Bronchial epithelial cell (primary cell): ENCODE measurements around the gene PHF2. TPM values are rescaled to one million over a fixed set of nuclear protein-coding genes. Genes with fewer than 3 reads are reported as not detected.

Experiments
- DNase-seq: peaks from one replicate; pipeline ENCODE4 v3.0.0-alpha.2; 2010; ENCODE audit warnings: low read depth
- FAIRE-seq: peaks from 2 replicates; lab custom pipeline; 2011; peaks lifted over from hg19 to GRCh38; lab: Jason Lieb, UNC
- H3K27me3 ChIP-seq: 2 replicates; pipeline ENCODE4 v1.5.1; 2011; ENCODE audit warnings: low read length; ENCODE audit not compliant: control insufficient read depth, insufficient read depth
- H3K36me3 ChIP-seq: 2 replicates; pipeline ENCODE4 v1.5.1; 2011; ENCODE audit warnings: low read length; ENCODE audit not compliant: control insufficient read depth, insufficient read depth
- H3K4me3 ChIP-seq: 2 replicates; pipeline ENCODE4 v1.5.1; 2011; ENCODE audit warnings: mild to moderate bottlenecking, low read depth, low read length, control low read depth
- total RNA-seq: library from RNA; depleted of rRNA; stranded (reverse); fragments of >200 nt; gene quantifications from 2 replicates; pipeline ENCODE4 v1.2.1, GENCODE V29; 2014
- TF ChIP-seq, protein P1 (sequence below): IDR thresholded peaks from 2 replicates; pipeline ENCODE4 v1.5.1; 2011; ENCODE audit warnings: mild to moderate bottlenecking, moderate library complexity, low read length, control low read depth, inconsistent platforms; ENCODE audit not compliant: insufficient read depth, severe bottlenecking

The PHF2 gene
- total RNA-seq, 1 donor from 2014 or later: 10.0 TPM

DNA sequence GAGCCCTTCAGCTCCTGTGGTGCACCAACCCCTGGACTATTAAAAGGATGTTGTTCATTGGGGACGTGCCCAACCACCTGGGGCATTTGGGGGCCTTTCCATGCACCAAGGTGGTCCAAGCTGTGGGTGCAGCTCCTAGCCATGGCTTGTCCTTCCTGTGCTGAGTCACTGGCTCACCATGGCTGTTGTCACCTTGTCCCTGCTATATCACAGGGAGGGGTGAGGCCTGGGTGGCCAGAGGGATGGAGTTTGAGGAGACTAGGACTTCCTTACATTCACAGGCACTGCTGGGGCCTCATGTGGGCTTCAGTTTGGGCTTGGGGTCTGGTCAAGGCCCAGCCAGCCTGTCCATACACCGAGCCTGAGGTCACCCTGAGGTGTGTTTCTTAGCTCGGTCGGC, 45.5 kb downstream of the PHF2 start:
- FAIRE-seq: no peak
- TF ChIP-seq, protein P1, sequence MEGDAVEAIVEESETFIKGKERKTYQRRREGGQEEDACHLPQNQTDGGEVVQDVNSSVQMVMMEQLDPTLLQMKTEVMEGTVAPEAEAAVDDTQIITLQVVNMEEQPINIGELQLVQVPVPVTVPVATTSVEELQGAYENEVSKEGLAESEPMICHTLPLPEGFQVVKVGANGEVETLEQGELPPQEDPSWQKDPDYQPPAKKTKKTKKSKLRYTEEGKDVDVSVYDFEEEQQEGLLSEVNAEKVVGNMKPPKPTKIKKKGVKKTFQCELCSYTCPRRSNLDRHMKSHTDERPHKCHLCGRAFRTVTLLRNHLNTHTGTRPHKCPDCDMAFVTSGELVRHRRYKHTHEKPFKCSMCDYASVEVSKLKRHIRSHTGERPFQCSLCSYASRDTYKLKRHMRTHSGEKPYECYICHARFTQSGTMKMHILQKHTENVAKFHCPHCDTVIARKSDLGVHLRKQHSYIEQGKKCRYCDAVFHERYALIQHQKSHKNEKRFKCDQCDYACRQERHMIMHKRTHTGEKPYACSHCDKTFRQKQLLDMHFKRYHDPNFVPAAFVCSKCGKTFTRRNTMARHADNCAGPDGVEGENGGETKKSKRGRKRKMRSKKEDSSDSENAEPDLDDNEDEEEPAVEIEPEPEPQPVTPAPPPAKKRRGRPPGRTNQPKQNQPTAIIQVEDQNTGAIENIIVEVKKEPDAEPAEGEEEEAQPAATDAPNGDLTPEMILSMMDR: no peak
- no peak overlapping the region for H3K4me3 ChIP-seq
- no peaks in the 10 kb centered on the region for H3K27me3 ChIP-seq
- peaks cover 1% of the 10 kb centered on the region for H3K36me3 ChIP-seq
- no peak for DNase-seq

GRCh38 chr9:93622691-93623090, 46.3 kb downstream of the PHF2 start:
- TF ChIP-seq, protein P1: no peak
- DNase-seq: no peak
- Histone ChIP-seq H3K36me3 (peaks cover 2% of the 10 kb centered on the region), H3K4me3 (no peak overlapping the region), H3K27me3 (no peaks in the 10 kb centered on the region)
- FAIRE-seq: peak; percentile 96

GRCh38 chr9:93623753-93624152, 47.4 kb downstream of the PHF2 start:
- no peak for DNase-seq
- no peak overlapping the region for H3K4me3 ChIP-seq
- no peak for FAIRE-seq

GRCh38 chr9:93624431-93624834, 48.0 kb downstream of the PHF2 start:
- no peak for FAIRE-seq
- peaks cover 2% of the 10 kb centered on the region for H3K36me3 ChIP-seq
- H3K27me3 ChIP-seq: no peaks in the 10 kb centered on the region
- H3K4me3 ChIP-seq: no peak overlapping the region
- no peak for DNase-seq
- TF ChIP-seq, protein P1: no peak

More at GRCh38 chr9:93623753-93624152, 47.4 kb downstream of the PHF2 start:
- TF ChIP-seq, protein P1: no peak
- Histone ChIP-seq H3K36me3 (peaks cover 2% of the 10 kb centered on the region), H3K27me3 (no peaks in the 10 kb centered on the region)

GRCh38 chr9:93624977-93625376, 48.6 kb downstream of the PHF2 start:
- FAIRE-seq: no peak
- Histone ChIP-seq H3K27me3 (no peaks in the 10 kb centered on the region), H3K36me3 (peaks cover 2% of the 10 kb centered on the region), H3K4me3 (no peak overlapping the region)
- DNase-seq: peak; percentile 30
- TF ChIP-seq, protein P1: no peak

GRCh38 chr9:93629920-93630319, 53.5 kb downstream of the PHF2 start:
- DNase-seq (no peak), FAIRE-seq (no peak)
- Histone ChIP-seq H3K4me3 (no peak overlapping the region), H3K27me3 (no peaks in the 10 kb centered on the region), H3K36me3 (peaks cover 7% of the 10 kb centered on the region)
- TF ChIP-seq, protein P1: no peak
